ENCODE results near the gene DCLK1. TPM values are rescaled to one million over a fixed set of nuclear protein-coding genes. Genes with fewer than 3 reads are reported as not detected.

Gene DCLK1
- total and polyA plus RNA-seq, 10 donors: 2.0 to 22.1 (median 11.7) TPM

DNA sequence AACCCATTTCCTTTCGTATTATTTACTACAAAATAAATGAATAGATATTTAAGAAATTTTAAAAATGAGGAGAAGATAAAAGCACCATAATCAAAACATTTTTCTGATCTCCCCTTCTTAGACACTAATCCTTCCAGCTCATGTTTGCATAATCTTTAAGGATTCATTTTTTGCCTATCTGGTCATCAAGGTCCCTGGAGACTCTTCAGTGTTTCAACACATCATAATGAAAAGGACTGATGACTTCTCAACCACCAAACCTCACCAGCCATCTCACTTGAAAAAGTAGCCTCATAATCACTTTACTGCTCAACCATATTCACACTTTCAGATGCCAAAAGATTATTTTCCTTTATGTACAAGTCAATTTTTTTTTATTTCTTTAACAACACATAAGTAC, 80.1 kb downstream of the DCLK1 start:
- H3K36me3 ChIP-seq: no peaks in the 10 kb centered on the region
- H3K9me3 ChIP-seq: no peaks in the 10 kb centered on the region
- no peaks in the 10 kb centered on the region for H3K4me1 ChIP-seq
- H3K4me3 ChIP-seq: no peak overlapping the region
- H3K27ac ChIP-seq: no peak overlapping the region
- no peak for DNase-seq
- TF ChIP-seq, protein P1, sequence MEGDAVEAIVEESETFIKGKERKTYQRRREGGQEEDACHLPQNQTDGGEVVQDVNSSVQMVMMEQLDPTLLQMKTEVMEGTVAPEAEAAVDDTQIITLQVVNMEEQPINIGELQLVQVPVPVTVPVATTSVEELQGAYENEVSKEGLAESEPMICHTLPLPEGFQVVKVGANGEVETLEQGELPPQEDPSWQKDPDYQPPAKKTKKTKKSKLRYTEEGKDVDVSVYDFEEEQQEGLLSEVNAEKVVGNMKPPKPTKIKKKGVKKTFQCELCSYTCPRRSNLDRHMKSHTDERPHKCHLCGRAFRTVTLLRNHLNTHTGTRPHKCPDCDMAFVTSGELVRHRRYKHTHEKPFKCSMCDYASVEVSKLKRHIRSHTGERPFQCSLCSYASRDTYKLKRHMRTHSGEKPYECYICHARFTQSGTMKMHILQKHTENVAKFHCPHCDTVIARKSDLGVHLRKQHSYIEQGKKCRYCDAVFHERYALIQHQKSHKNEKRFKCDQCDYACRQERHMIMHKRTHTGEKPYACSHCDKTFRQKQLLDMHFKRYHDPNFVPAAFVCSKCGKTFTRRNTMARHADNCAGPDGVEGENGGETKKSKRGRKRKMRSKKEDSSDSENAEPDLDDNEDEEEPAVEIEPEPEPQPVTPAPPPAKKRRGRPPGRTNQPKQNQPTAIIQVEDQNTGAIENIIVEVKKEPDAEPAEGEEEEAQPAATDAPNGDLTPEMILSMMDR (IDR thresholded peaks at IDR 0.05 in 8 of 11, conservative IDR thresholded peaks at IDR 0.05 in 3 of 11): no peak
- TF ChIP-seq POLR2A (IDR thresholded peaks at IDR 0.05) (no peak), POLR2AphosphoS5 (IDR thresholded peaks at IDR 0.05) (no peak)
- intact Hi-C loops (cut with DNase I; ENCODE audit: low total_unique reads): no loop called here
- H3K27me3 ChIP-seq (replicated peaks in 1 of 7): no peaks in the 10 kb centered on the region
- 62 to 89% (median 83%) methylated on average over 1 of the region's 1 CpG for WGBS, 5 donors

DNA sequence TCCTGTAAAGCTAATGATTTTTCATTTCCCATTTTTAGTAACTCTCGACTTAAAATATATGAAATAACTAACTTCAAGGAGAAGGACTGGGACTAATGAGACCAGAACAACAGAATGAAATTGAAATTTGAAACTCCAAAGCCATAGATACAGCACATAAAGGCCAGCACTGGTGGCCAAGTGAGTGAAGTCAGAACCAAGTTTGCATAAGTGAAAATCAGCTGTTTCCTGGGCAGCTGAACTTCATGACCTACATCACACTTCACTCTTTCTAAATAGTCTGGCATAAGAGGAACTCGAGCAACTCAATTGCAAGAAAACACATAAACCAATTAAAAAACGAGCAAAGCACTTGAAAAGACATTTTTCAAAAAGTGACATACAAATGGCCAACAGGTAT, 84.5 kb downstream of the DCLK1 start:
- Histone ChIP-seq H3K9me3 (peaks cover 0 to 3% (median 0%) of the 10 kb centered on the region in 8 donors), H3K4me1 (no peaks in the 10 kb centered on the region), H3K27ac (no peak overlapping the region), H3K4me3 (no peak overlapping the region), H3K36me3 (no peaks in the 10 kb centered on the region), H3K27me3 (replicated peaks in 1 of 7) (no peaks in the 10 kb centered on the region)
- intact Hi-C loops (cut with DNase I; ENCODE audit: low total_unique reads): no loop called here
- TF ChIP-seq POLR2AphosphoS5 (IDR thresholded peaks at IDR 0.05) (no peak), POLR2A (IDR thresholded peaks at IDR 0.05) (no peak)
- TF ChIP-seq, protein P1 (IDR thresholded peaks at IDR 0.05 in 8 of 11, conservative IDR thresholded peaks at IDR 0.05 in 3 of 11): no peak
- DNase-seq: no peak
- WGBS, 5 donors: 32 to 49% (median 44%) methylated on average over 3 of the region's 3 CpGs

DNA sequence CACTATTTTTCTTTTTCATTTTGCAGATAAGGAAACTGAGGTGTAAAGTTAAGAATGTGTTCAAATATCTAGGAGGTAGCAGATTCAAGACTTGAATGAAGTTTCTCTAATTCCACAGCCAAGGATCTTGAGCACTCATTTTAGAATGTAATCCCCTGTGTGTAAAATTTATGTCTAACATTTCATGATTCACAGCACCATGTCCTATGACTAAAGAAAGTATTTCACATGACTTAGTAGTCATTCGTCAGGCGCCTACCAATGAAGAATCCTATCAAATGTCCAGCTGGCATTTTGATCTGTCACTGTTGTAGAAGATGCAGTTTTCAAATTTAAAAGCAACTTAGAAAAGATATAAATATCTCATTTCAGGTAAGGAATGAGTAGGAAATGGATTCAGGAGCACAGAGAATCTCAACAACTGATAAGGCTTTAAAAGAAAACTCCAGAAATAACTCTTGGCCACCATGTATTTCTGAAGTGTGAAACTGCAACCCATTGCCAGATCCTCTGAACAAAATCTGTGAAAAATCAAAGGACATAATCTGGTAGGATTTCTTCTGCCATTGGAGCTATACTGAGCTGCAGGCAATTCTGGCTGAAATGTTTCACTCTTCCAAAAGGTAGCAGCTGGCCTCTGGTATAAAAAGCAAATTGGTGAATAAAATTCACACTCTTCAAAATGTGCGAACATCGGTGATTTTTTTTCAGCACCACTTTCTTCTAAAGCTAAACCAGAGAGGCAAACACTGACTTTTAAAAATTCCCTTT, 92.2 kb downstream of the DCLK1 start:
- TF ChIP-seq POLR2A (IDR thresholded peaks at IDR 0.05) (no peak), POLR2AphosphoS5 (IDR thresholded peaks at IDR 0.05) (no peak)
- TF ChIP-seq, protein P1 (IDR thresholded peaks at IDR 0.05 in 8 of 11, conservative IDR thresholded peaks at IDR 0.05 in 3 of 11): no peak
- intact Hi-C loops (cut with DNase I; ENCODE audit: low total_unique reads): no loop called here
- no peaks in the 10 kb centered on the region for H3K27me3 ChIP-seq (replicated peaks in 1 of 7)
- no peaks in the 10 kb centered on the region for H3K9me3 ChIP-seq
- no peak overlapping the region for H3K4me3 ChIP-seq
- no peak overlapping the region for H3K27ac ChIP-seq
- no peak for DNase-seq
- H3K4me1 ChIP-seq: no peaks in the 10 kb centered on the region
- 81 to 96% (median 93%) methylated on average over 4 of the region's 4 CpGs for WGBS, 5 donors
- H3K36me3 ChIP-seq: no peaks in the 10 kb centered on the region

DNA sequence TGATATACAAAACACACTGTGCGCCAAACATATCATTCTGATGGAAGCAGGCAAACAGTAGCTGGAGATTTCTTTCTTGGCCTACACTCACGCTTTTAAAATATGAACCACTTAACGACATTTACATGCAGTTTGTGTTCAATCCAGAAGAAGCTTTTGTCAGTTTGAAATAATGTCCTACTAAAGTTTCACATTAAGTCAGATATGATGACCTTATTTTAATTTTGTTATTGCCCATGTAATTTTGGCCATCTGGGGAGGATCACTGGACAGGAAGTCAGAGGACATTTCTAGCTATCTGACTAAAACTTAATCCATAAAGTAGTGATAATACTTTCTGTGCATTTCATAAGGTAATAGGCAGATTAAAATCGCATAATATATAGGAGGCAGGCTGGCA, 98.1 kb downstream of the DCLK1 start:
- intact Hi-C loops (cut with DNase I; ENCODE audit: low total_unique reads): no loop called here
- 74 to 93% (median 82%) methylated on average over 4 of the region's 4 CpGs for WGBS, 5 donors

More for the DNA sequence above, 98.1 kb downstream of the DCLK1 start:
- Histone ChIP-seq H3K36me3 (no peaks in the 10 kb centered on the region), H3K27me3 (replicated peaks in 1 of 7) (no peaks in the 10 kb centered on the region), H3K4me3 (no peak overlapping the region), H3K4me1 (no peaks in the 10 kb centered on the region), H3K9me3 (no peaks in the 10 kb centered on the region), H3K27ac (peak overlapping the region in 2 of 8 donors; percentile 3 to 11)
- DNase-seq: no peak
- TF ChIP-seq POLR2A (IDR thresholded peaks at IDR 0.05) (no peak), POLR2AphosphoS5 (IDR thresholded peaks at IDR 0.05) (no peak)
- TF ChIP-seq, protein P1 (IDR thresholded peaks at IDR 0.05 in 8 of 11, conservative IDR thresholded peaks at IDR 0.05 in 3 of 11): no peak

Data from spleen (tissue), 11 donors.